HepG2 (cell line): ENCODE results near the gene TBC1D1. TPM values are rescaled to one million over a fixed set of nuclear protein-coding genes. Genes with fewer than 3 reads are reported as not detected.

ENCODE experiments used
- ATAC-seq: fragments of 200-7000 bp; cut with Tn5 transposase; 3 replicates; pipeline ENCODE4 v1.9.1; 2020; ENCODE audit warnings: mild to moderate bottlenecking, moderate library complexity
- BruUV-seq: library from RNA; stranded (reverse); fragments of 400-500 nt; replicated peaks from 2 replicates; lab custom pipeline; 2021; lab: Mats Ljungman, UMichigan
- CTCF ChIA-PET: fragments of 300-600 bp; formaldehyde crosslinking; extraction: SDS; loops from one replicate; lab custom pipeline; 2021; ENCODE audit warnings: low total read pairs, inconsistent platforms, low intra/inter-chr PET ratio; lab: Yijun Ruan, JAX
- POLR2A ChIA-PET: fragments of 350-600 bp; sonication (Branson Sonifier 250); formaldehyde crosslinking; loops from one replicate; lab custom pipeline; 2020; ENCODE audit warnings: antibody characterized with exemption, inconsistent platforms; lab: Yijun Ruan, JAX
- DNase-seq: peaks from one replicate; pipeline ENCODE4 v3.0.0-alpha.2; 2015; ENCODE audit warnings: low spot score
- FAIRE-seq: peaks from 3 replicates; lab custom pipeline; 2011; peaks lifted over from hg19 to GRCh38; lab: Jason Lieb, UNC
- H2AFZ ChIP-seq: one replicate; pipeline ENCODE4 v1.6.1; 2011; ENCODE audit warnings: low read length, inconsistent platforms
- H3K27ac ChIP-seq: fragments of 300-600 bp; 3 replicates; pipeline ENCODE4 v1.8.0; 2011; ENCODE audit warnings: mixed run types, mild to moderate bottlenecking, mixed read lengths, low read length, inconsistent platforms; ENCODE audit not compliant: insufficient read depth; ENCODE audit errors: extremely low read length
- H3K27me3 ChIP-seq, 2 experiments: fragments of 200-600 bp in 1 of 2; 2 replicates in 1 of 2; 3 replicates in 1 of 2; pipeline versions ENCODE4 v1.6.0 to v1.8.0; 2011; ENCODE audit warnings: low read length in 2 of 2, mild to moderate bottlenecking in 2 of 2, moderate library complexity in 2 of 2, inconsistent platforms in 1 of 2; ENCODE audit not compliant: insufficient read depth in 2 of 2, control insufficient read depth in 1 of 2
- H3K36me3 ChIP-seq, 2 experiments: fragments of 200-600 bp in 1 of 2; replicated peaks in 1 of 2; 2 replicates in 1 of 2; 3 replicates in 1 of 2; pipeline versions ENCODE4 v1.5.1 to v1.8.0; 2011; ENCODE audit warnings: low read length in 2 of 2, inconsistent platforms in 1 of 2; ENCODE audit not compliant: insufficient read depth in 2 of 2, control insufficient read depth in 1 of 2
- H3K4me1 ChIP-seq: 2 replicates; pipeline ENCODE4 v1.5.1; 2012; ENCODE audit warnings: low read length, inconsistent platforms; ENCODE audit not compliant: insufficient read depth
- H3K4me2 ChIP-seq: 2 replicates; pipeline ENCODE4 v1.6.0; 2011; ENCODE audit warnings: low read depth, low read length, inconsistent platforms
- H3K4me3 ChIP-seq, 3 experiments: fragments of 200-600 bp in 1 of 3; sonication (generic), shearing (Covaris generic) in 1 of 3; replicated peaks in 1 of 3; 2 replicates each; pipeline ENCODE4 v1.5.1; 2011 to 2016; ENCODE audit warnings: low read length in 3 of 3, inconsistent platforms in 2 of 3, low read depth in 2 of 3, mild to moderate bottlenecking in 2 of 3, control low read depth in 1 of 3, mixed read lengths in 1 of 3; ENCODE audit not compliant: insufficient read depth in 1 of 3
- H3K79me2 ChIP-seq: one replicate; pipeline ENCODE4 v1.6.1; 2011; ENCODE audit warnings: low read length, inconsistent platforms; ENCODE audit not compliant: insufficient read depth
- H3K9ac ChIP-seq: 2 replicates; pipeline ENCODE4 v1.6.0; 2011; ENCODE audit warnings: mild to moderate bottlenecking, low read depth, low read length, inconsistent platforms; ENCODE audit not compliant: insufficient read depth
- H3K9me3 ChIP-seq: 2 replicates; pipeline ENCODE4 v1.5.1; 2012; ENCODE audit warnings: mild to moderate bottlenecking, low read length
- H4K20me1 ChIP-seq: 2 replicates; pipeline ENCODE4 v1.6.0; 2011; ENCODE audit warnings: inconsistent platforms, mild to moderate bottlenecking, low read length, moderate library complexity; ENCODE audit not compliant: insufficient read depth
- DDIT3 ChIP-seq: sonication (generic); formaldehyde crosslinking; IDR thresholded peaks from 2 replicates; pipeline ENCODE4 v1.4.0; 2020; ENCODE audit warnings: mild to moderate bottlenecking, missing genetic modification reagents
- FOXO4 ChIP-seq: sonication (generic); formaldehyde crosslinking; conservative IDR thresholded peaks from 2 replicates; pipeline ENCODE4 v1.8.1; 2023; ENCODE audit warnings: missing genetic modification reagents
- HOXA7 ChIP-seq: sonication (generic); formaldehyde crosslinking; IDR thresholded peaks from 2 replicates; pipeline ENCODE4 v1.8.1; 2022; ENCODE audit warnings: mild to moderate bottlenecking, missing genetic modification reagents, moderate library complexity
- NFKBIZ ChIP-seq: IDR thresholded peaks from 2 replicates; pipeline ENCODE4 v1.6.1; 2018; ENCODE audit warnings: missing genetic modification reagents, missing compliant biosample characterization
- NR1H2 ChIP-seq: sonication (generic); formaldehyde crosslinking; IDR thresholded peaks from 2 replicates; pipeline ENCODE4 v1.8.1; 2022; ENCODE audit warnings: low read depth, missing genetic modification reagents, borderline replicate concordance
- ONECUT2 ChIP-seq: sonication (generic); formaldehyde crosslinking; IDR thresholded peaks from 2 replicates; pipeline ENCODE4 v1.4.0; 2020; ENCODE audit warnings: missing genetic modification reagents
- ZBTB44 ChIP-seq: sonication (generic); formaldehyde crosslinking; IDR thresholded peaks from 2 replicates; pipeline ENCODE4 v1.4.0; 2020; ENCODE audit warnings: missing genetic modification reagents
- ZNF792 ChIP-seq: IDR thresholded peaks from 2 replicates; pipeline ENCODE4 v1.6.1; 2016
- WGBS: methylation state at CpG from one replicate; pipeline ENCODE4 v1.1.6; 2017; ENCODE audit warnings: low lambda C conversion rate; 5-methylcytosine and 5-hydroxymethylcytosine counted together
- in situ Hi-C: cut with HindIII; loops from 2 replicates; pipeline ENCODE4 v1.10.0; 2017; ENCODE audit warnings: low pct_unique_long_range_greater_than_20kb; ENCODE audit not compliant: extremely low pct_ligation_motif_present
- intact Hi-C: fragments of 100-400 bp; cut with micrococcal nuclease; formaldehyde crosslinking; loops from one replicate; pipeline ENCODE4 v1.10.0; 2022; ENCODE audit not compliant: unreplicated experiment
- polyA plus RNA-seq, 8 experiments: library from polyadenylated mRNA; depleted of rRNA in 3 of 8; stranded (reverse) in 7 of 8; unstranded in 1 of 8; fragments of >200 nt; fragmentation: Illumina TruSeq in 4 of 8; extraction: Trizol in 4 of 8; gene quantifications; 2 replicates each; pipeline versions ENCODE4 v1.2.1 to v1.2.3, GENCODE V29; 2011 to 2016; ENCODE audit warnings: low read depth in 4 of 8, missing spikeins in 1 of 8, mixed read lengths in 1 of 8; ENCODE audit not compliant: insufficient read depth in 1 of 8
- total RNA-seq, 5 experiments: library from RNA; depleted of rRNA; stranded (reverse); fragments of >200 nt; fragmentation: Illumina TruSeq; extraction: Trizol; gene quantifications; 2 replicates each; pipeline ENCODE4 v1.2.3, GENCODE V29; 2016; ENCODE audit warnings: low read depth in 1 of 5
- TF ChIP-seq, protein P1 (sequence below): sonication (generic); formaldehyde crosslinking; IDR thresholded peaks from 2 replicates; pipeline ENCODE4 v1.5.0; 2020; ENCODE audit warnings: mild to moderate bottlenecking, missing genetic modification reagents, moderate library complexity
- TF ChIP-seq, protein P2 (sequence below): sonication (generic); formaldehyde crosslinking; IDR thresholded peaks from one replicate; pipeline ENCODE4 v1.5.1; 2020; ENCODE audit warnings: mild to moderate bottlenecking, missing genetic modification reagents; ENCODE audit errors: not compliant biosample characterization

The TBC1D1 gene
- total and polyA plus RNA-seq, 2 of the 13 experiments (the other 11 are each of a cell fraction or from before 2014, with no cell fraction given): 37.3 to 62.8 TPM

- TF ChIP-seq, protein P1, sequence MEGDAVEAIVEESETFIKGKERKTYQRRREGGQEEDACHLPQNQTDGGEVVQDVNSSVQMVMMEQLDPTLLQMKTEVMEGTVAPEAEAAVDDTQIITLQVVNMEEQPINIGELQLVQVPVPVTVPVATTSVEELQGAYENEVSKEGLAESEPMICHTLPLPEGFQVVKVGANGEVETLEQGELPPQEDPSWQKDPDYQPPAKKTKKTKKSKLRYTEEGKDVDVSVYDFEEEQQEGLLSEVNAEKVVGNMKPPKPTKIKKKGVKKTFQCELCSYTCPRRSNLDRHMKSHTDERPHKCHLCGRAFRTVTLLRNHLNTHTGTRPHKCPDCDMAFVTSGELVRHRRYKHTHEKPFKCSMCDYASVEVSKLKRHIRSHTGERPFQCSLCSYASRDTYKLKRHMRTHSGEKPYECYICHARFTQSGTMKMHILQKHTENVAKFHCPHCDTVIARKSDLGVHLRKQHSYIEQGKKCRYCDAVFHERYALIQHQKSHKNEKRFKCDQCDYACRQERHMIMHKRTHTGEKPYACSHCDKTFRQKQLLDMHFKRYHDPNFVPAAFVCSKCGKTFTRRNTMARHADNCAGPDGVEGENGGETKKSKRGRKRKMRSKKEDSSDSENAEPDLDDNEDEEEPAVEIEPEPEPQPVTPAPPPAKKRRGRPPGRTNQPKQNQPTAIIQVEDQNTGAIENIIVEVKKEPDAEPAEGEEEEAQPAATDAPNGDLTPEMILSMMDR (CRISPR knock-in tag): peak; percentile 61
- TF ChIP-seq NR1H2 (no peak), DDIT3 (CRISPR knock-in tag) (no peak), ZNF792 (CRISPR knock-in tag) (no peak)
Observed at GRCh38 chr4:37970702-37971101, 79.8 kb downstream of the TBC1D1 start (continued).

DNA sequence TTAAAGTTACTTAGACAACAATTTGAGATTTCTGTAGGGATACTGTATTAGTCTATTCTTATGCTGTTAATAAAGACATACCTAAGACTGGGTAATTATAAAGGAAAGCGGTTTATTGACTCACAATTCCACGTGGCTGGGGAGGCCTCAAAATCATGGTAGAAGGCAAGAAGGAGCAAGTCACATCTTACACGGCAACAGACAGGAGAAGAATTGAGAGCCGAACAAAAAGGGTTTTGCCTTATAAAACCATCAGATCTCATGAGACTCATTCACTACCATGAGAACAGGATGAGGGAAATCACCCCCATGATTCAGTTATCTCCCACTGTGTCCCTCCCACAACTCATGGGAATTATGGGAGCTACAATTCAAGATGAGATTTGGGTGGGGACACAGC lies 80.3 kb downstream of the TBC1D1 start:
- ChIA-PET POLR2A (no interaction called here), CTCF (no interaction called here)
- no TSS peak for BruUV-seq
- Histone ChIP-seq H2AFZ (no peak overlapping the region), H3K9me3 (no peaks in the 10 kb centered on the region), H3K27me3 (no peaks in the 10 kb centered on the region; a peak in 1 of 5 replicates), H3K27ac (no peak overlapping the region), H3K4me2 (no peak overlapping the region), H3K36me3 (no peaks in the 10 kb centered on the region), H3K9ac (no peak overlapping the region), H3K4me3 (no peak overlapping the region), H4K20me1 (no peaks in the 10 kb centered on the region), H3K4me1 (peaks cover 27% of the 10 kb centered on the region), H3K79me2 (no peaks in the 10 kb centered on the region)
- FAIRE-seq (no peak), ATAC-seq (no peak), DNase-seq (no peak)
- intact Hi-C loops (loop anchor here (10.0 kb wide), 1 partner anchor 86 kb away; no protein-coding TSS in a partner anchor), in situ Hi-C loops (no loop called here)
- WGBS: 80% methylated on average over 4 of the region's 4 CpGs
- TF ChIP-seq, protein P2, sequence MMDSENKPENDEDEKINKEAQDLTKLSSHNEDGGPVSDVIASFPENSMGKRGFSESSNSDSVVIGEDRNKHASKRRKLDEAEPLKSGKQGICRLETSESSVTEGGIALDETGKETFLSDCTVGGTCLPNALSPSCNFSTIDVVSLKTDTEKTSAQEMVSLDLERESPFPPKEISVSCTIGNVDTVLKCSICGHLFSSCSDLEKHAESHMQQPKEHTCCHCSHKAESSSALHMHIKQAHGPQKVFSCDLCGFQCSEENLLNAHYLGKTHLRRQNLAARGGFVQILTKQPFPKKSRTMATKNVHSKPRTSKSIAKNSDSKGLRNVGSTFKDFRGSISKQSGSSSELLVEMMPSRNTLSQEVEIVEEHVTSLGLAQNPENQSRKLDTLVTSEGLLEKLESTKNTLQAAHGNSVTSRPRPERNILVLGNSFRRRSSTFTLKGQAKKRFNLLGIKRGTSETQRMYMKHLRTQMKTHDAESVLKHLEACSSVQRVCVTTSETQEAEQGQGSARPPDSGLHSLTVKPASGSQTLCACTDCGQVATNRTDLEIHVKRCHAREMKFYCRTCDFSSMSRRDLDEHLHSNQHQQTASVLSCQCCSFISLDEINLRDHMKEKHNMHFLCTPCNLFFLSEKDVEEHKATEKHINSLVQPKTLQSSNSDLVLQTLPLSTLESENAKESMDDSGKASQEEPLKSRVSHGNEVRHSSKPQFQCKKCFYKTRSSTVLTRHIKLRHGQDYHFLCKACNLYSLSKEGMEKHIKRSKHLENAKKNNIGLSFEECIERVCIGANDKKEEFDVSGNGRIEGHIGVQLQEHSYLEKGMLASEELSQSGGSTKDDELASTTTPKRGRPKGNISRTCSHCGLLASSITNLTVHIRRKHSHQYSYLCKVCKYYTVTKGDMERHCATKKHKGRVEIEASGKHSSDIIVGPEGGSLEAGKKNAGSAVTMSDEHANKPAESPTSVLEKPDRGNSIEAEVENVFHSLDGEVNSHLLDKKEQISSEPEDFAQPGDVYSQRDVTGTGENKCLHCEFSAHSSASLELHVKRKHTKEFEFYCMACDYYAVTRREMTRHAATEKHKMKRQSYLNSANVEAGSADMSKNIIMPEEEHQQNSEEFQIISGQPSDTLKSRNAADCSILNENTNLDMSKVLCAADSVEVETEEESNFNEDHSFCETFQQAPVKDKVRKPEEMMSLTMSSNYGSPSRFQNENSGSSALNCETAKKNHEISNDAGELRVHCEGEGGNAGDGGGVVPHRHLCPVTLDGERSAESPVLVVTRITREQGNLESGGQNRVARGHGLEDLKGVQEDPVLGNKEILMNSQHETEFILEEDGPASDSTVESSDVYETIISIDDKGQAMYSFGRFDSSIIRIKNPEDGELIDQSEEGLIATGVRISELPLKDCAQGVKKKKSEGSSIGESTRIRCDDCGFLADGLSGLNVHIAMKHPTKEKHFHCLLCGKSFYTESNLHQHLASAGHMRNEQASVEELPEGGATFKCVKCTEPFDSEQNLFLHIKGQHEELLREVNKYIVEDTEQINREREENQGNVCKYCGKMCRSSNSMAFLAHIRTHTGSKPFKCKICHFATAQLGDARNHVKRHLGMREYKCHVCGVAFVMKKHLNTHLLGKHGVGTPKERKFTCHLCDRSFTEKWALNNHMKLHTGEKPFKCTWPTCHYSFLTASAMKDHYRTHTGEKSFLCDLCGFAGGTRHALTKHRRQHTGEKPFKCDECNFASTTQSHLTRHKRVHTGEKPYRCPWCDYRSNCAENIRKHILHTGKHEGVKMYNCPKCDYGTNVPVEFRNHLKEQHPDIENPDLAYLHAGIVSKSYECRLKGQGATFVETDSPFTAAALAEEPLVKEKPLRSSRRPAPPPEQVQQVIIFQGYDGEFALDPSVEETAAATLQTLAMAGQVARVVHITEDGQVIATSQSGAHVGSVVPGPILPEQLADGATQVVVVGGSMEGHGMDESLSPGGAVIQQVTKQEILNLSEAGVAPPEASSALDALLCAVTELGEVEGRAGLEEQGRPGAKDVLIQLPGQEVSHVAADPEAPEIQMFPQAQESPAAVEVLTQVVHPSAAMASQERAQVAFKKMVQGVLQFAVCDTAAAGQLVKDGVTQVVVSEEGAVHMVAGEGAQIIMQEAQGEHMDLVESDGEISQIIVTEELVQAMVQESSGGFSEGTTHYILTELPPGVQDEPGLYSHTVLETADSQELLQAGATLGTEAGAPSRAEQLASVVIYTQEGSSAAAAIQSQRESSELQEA (CRISPR knock-in tag): no peak
- TF ChIP-seq FOXO4 (CRISPR knock-in tag) (no peak), HOXA7 (CRISPR knock-in tag) (no peak), NFKBIZ (CRISPR knock-in tag) (no peak), ONECUT2 (no peak), ZBTB44 (CRISPR knock-in tag) (no peak)
